Stimulated activated CD8-positive, alpha-beta memory T cell treated with anti-CD3 and anti-CD28 coated beads, Interleukin-7, amount 100 ng/mL, for 48 hours (primary cell): ENCODE measurements around the gene LAG3.
"Not testable (repeated sequence)": the region's sequence is repeated elsewhere in the genome, so short reads cannot be mapped to it uniquely, and the experiment has no call there.

ENCODE experiments used
- DNase-seq, 2 donors: peaks; one replicate each; pipeline ENCODE4 v3.0.0-alpha.2; 2020; ENCODE audit warnings: low read depth in 1 of 2; ENCODE audit errors: extremely low read depth in 1 of 2

Gene LAG3

GRCh38 chr12:6772331-6772695 lies at the start of gene LAG3:
LAG3 (plus strand) TSS chr12:6772520; CDS start chr12:6772853, 333 bp downstream.
- DNase-seq = peak in 1 of 2 donors; percentile 76

- no peak for DNase-seq
These were observed 49.5 kb upstream of the LAG3 start for GRCh38 chr12:6722863-6723262.

GRCh38 chr12:6723607-6724408 lies 48.5 kb upstream of the LAG3 start, which contains the start of gene COPS7A:
COPS7A (plus strand) TSS chr12:6724046; CDS start chr12:6724657, 611 bp downstream.
- DNase-seq = peak; percentile 96 to 99

GRCh38 chr12:6724409-6724797 lies 47.9 kb upstream of the LAG3 start:
- DNase-seq = no peak

GRCh38 chr12:6725350-6725749 lies 47.0 kb upstream of the LAG3 start:
- DNase-seq = no peak

GRCh38 chr12:6729186-6729585 lies 43.1 kb upstream of the LAG3 start:
- DNase-seq = no peak

- no peak for DNase-seq
These were observed 42.2 kb upstream of the LAG3 start for GRCh38 chr12:6730169-6730568.

GRCh38 chr12:6734506-6735387 lies 37.6 kb upstream of the LAG3 start:
- DNase-seq = no peak

GRCh38 chr12:6735448-6736191 lies 36.7 kb upstream of the LAG3 start:
- peak in 1 of 2 donors; percentile 29 for DNase-seq

GRCh38 chr12:6736754-6737153 lies 35.6 kb upstream of the LAG3 start:
- DNase-seq = no peak

- DNase-seq = not testable (repeated sequence)
These were observed 30.2 kb upstream of the LAG3 start for GRCh38 chr12:6742080-6742479.

GRCh38 chr12:6742834-6743233 lies 29.5 kb upstream of the LAG3 start:
- no peak for DNase-seq

GRCh38 chr12:6743300-6743699 lies 29.0 kb upstream of the LAG3 start:
- not testable (repeated sequence) for DNase-seq

- no peak for DNase-seq
These were observed 26.4 kb upstream of the LAG3 start for GRCh38 chr12:6745741-6746525.

- no peak for DNase-seq
These were observed 25.1 kb upstream of the LAG3 start for GRCh38 chr12:6747216-6747615.

GRCh38 chr12:6748761-6749160 lies 23.6 kb upstream of the LAG3 start:
- DNase-seq = no peak

- no peak for DNase-seq
These were observed 21.8 kb upstream of the LAG3 start for GRCh38 chr12:6750506-6750905.

GRCh38 chr12:6751767-6752166 lies 20.6 kb upstream of the LAG3 start:
- DNase-seq = no peak

- DNase-seq = no peak
These were observed 20.0 kb upstream of the LAG3 start for GRCh38 chr12:6752167-6752920.
